ENCODE results near the gene CBX6.
"Not testable (repeated sequence)": the region's sequence is repeated elsewhere in the genome, so short reads cannot be mapped to it uniquely, and the experiment has no call there.

GRCh38 chr22:38854476-38854875 lies 17.5 kb downstream of the CBX6 start:
- TF ChIP-seq CTCF, POLR2A (IDR thresholded peaks at IDR 0.05): not testable (repeated sequence)

All from Peyer's patch (tissue), 4 donors.